Stimulated activated CD4-positive, alpha-beta T cell treated with anti-CD3 and anti-CD28 coated beads, Interleukin-15, amount 100 ng/mL, for 24 hours (primary cell): ENCODE data around the gene LY9.
"Not testable (repeated sequence)": the region's sequence is repeated elsewhere in the genome, so short reads cannot be mapped to it uniquely, and the experiment has no call there.

Source experiments
- DNase-seq: peaks from one replicate; pipeline ENCODE4 v3.0.0-alpha.2; 2020

LY9 gene

GRCh38 chr1:160868141-160868540, 72.2 kb downstream of the LY9 start:
- no peak for DNase-seq

GRCh38 chr1:160874935-160875334, 79.0 kb downstream of the LY9 start:
- DNase-seq = no peak

GRCh38 chr1:160875591-160875990, 79.6 kb downstream of the LY9 start:
- not testable (repeated sequence) for DNase-seq

- DNase-seq = no peak
These were observed 80.3 kb downstream of the LY9 start for GRCh38 chr1:160876311-160876710.

- no peak for DNase-seq
These were observed 81.2 kb downstream of the LY9 start for GRCh38 chr1:160877221-160877620.
